Naive thymus-derived CD4-positive, alpha-beta T cell (primary cell): Measurements from ENCODE around the gene B4GALNT2. TPM values are rescaled to one million over a fixed set of nuclear protein-coding genes. Genes with fewer than 3 reads are reported as not detected.
"Not testable (repeated sequence)": the region's sequence is repeated elsewhere in the genome, so short reads cannot be mapped to it uniquely, and the experiment has no call there.

ENCODE experiments used
- ATAC-seq: fragments of 150-1000 bp; cut with Tn5 transposase; 2 replicates; pipeline ENCODE4 v1.10.0; 2021; ENCODE audit warnings: mild to moderate bottlenecking, moderate library complexity
- CTCF ChIA-PET: fragments of 350-600 bp; sonication (Branson Sonifier 250); formaldehyde crosslinking; loops from one replicate; lab custom pipeline; 2021; ENCODE audit warnings: antibody characterized with exemption; lab: Charles Lee
- POLR2A ChIA-PET: fragments of 350-600 bp; sonication (Branson Sonifier 250); formaldehyde crosslinking; loops from one replicate; lab custom pipeline; 2021; ENCODE audit warnings: antibody characterized with exemption, inconsistent platforms; lab: Charles Lee
- DNase-seq, 9 donors: peaks; one replicate each; pipeline versions ENCODE4 v3.0.0 to v3.0.0-alpha.2; 2020 to 2022; ENCODE audit warnings: mixed read lengths in 1 of 9
- H3K27ac ChIP-seq: one replicate; pipeline ENCODE4 v1.7.0; 2013; ENCODE audit warnings: mild to moderate bottlenecking, low read depth, low read length, moderate library complexity
- H3K27me3 ChIP-seq, 2 donors: one replicate each; pipeline ENCODE4 v1.7.0; 2013; ENCODE audit warnings: low read length in 2 of 2, mild to moderate bottlenecking in 2 of 2, moderate library complexity in 2 of 2; ENCODE audit not compliant: control insufficient read depth in 2 of 2, insufficient read depth in 2 of 2
- H3K36me3 ChIP-seq, 3 experiments: 1 replicate in 2 of 3; 2 replicates in 1 of 3; pipeline ENCODE4 v1.7.0; 2013; ENCODE audit warnings: low read length in 3 of 3, mild to moderate bottlenecking in 3 of 3, moderate library complexity in 1 of 3; ENCODE audit not compliant: insufficient read depth in 3 of 3, control insufficient read depth in 2 of 3
- H3K4me1 ChIP-seq, 2 donors: one replicate each; pipeline ENCODE4 v1.7.0; 2013; ENCODE audit warnings: low read length in 2 of 2, mild to moderate bottlenecking in 2 of 2, moderate library complexity in 1 of 2; ENCODE audit not compliant: control insufficient read depth in 2 of 2, insufficient read depth in 2 of 2
- H3K4me3 ChIP-seq: 2 replicates; pipeline ENCODE4 v1.7.0; 2013; ENCODE audit warnings: mild to moderate bottlenecking, low read length
- H3K9me3 ChIP-seq, 3 experiments: 1 replicate in 2 of 3; 2 replicates in 1 of 3; pipeline ENCODE4 v1.7.0; 2013; ENCODE audit warnings: low read length in 3 of 3; ENCODE audit not compliant: control insufficient read depth in 2 of 3
- H3K27ac Mint-ChIP-seq, 9 donors: one replicate each; pipeline ENCODE4 v1.8.0; 2020 to 2022; ENCODE audit warnings: mixed read lengths in 9 of 9, mild to moderate bottlenecking in 8 of 9, moderate library complexity in 5 of 9, inconsistent platforms in 2 of 9
- H3K27me3 Mint-ChIP-seq, 5 donors: one replicate each; pipeline ENCODE4 v1.8.0; 2021 to 2022; ENCODE audit warnings: mixed read lengths in 5 of 5, mild to moderate bottlenecking in 1 of 5
- H3K36me3 Mint-ChIP-seq, 5 donors: one replicate each; pipeline ENCODE4 v1.8.0; 2020 to 2022; ENCODE audit warnings: mixed read lengths in 5 of 5, mild to moderate bottlenecking in 3 of 5, inconsistent platforms in 1 of 5
- H3K4me1 Mint-ChIP-seq, 7 donors: one replicate each; pipeline ENCODE4 v1.8.0; 2020 to 2022; ENCODE audit warnings: mixed read lengths in 7 of 7, mild to moderate bottlenecking in 3 of 7, inconsistent platforms in 1 of 7
- H3K4me3 Mint-ChIP-seq, 10 donors: one replicate each; pipeline ENCODE4 v1.8.0; 2020 to 2022; ENCODE audit warnings: mild to moderate bottlenecking in 10 of 10, mixed read lengths in 10 of 10, moderate library complexity in 6 of 10, inconsistent platforms in 2 of 10
- H3K9me3 Mint-ChIP-seq, 11 donors: one replicate each; pipeline ENCODE4 v1.8.0; 2020 to 2022; ENCODE audit warnings: mixed read lengths in 11 of 11, mild to moderate bottlenecking in 4 of 11, inconsistent platforms in 1 of 11, moderate library complexity in 1 of 11
- intact Hi-C, 2 donors: fragments of 100-400 bp; cut with micrococcal nuclease; formaldehyde crosslinking; loops; one replicate each; pipeline ENCODE4 v1.15.1; 2023
- polyA plus RNA-seq, 2 donors: library from polyadenylated mRNA; unstranded; fragments of 300-500 nt; fragmentation: Illumina TruSeq; gene quantifications; one replicate each; pipeline ENCODE4 v1.2.3, GENCODE V29; 2021
- total RNA-seq, 6 experiments: library from RNA in 5 of 6; stranded (reverse) in 5 of 6; gene quantifications; 1 replicate in 5 of 6; 2 replicates in 1 of 6; pipeline ENCODE4 v1.2.3 and lab custom pipeline; 2021 to 2026

The B4GALNT2 gene
- total and polyA plus RNA-seq, 7 experiments from 2014 or later = 0.03 to 0.05 (median 0.05) TPM; not detected in 3

- H3K27ac Mint-ChIP-seq = no peak overlapping the region
- H3K36me3 Mint-ChIP-seq = no peaks in the 10 kb centered on the region
- Histone ChIP-seq H3K9me3 (no peaks in the 10 kb centered on the region), H3K36me3 (no peaks in the 10 kb centered on the region), H3K27ac (no peak overlapping the region), H3K27me3 (no peaks in the 10 kb centered on the region), H3K4me1 (no peaks in the 10 kb centered on the region), H3K4me3 (no peak overlapping the region)
- ATAC-seq (no peak), DNase-seq (no peak)
- CTCF ChIA-PET = interaction anchor here (0.8 kb wide), 1 partner anchor 79 kb away, joined by 3 read pairs; no protein-coding TSS in a partner anchor
- H3K4me1 Mint-ChIP-seq = peaks cover 0 to 1% (median 0%) of the 10 kb centered on the region in 7 donors
- POLR2A ChIA-PET = no interaction called here
- H3K9me3 Mint-ChIP-seq = peaks cover 0 to 4% (median 0%) of the 10 kb centered on the region in 11 donors
- intact Hi-C loops = no loop called here
- no peak overlapping the region for H3K4me3 Mint-ChIP-seq
- H3K27me3 Mint-ChIP-seq = peaks cover 35 to 47% (median 41%) of the 10 kb centered on the region in 5 donors
These were observed 32.6 kb downstream of the B4GALNT2 start for GRCh38 chr17:49165143-49165542.

DNA sequence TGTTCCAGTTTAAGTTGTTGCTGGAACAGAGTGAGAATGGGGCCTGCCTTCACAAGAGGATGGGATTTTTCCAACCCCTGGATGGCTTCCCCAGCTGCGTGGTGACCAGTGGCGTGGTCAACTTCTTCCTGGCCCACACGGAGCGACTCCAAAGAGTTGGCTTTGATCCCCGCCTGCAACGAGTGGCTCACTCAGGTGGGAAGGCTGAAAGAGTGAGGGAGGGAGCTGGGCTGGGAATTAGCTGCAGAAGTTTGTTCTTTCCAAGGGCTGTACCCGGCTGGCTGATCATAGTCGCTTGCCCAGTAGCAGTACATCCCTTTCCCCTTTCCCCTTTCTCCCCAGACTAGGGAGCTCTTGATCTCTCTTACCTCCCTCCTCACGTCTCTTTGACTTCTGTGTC lies 36.1 kb downstream of the B4GALNT2 start:
- H3K9me3 ChIP-seq = no peaks in the 10 kb centered on the region

DNA sequence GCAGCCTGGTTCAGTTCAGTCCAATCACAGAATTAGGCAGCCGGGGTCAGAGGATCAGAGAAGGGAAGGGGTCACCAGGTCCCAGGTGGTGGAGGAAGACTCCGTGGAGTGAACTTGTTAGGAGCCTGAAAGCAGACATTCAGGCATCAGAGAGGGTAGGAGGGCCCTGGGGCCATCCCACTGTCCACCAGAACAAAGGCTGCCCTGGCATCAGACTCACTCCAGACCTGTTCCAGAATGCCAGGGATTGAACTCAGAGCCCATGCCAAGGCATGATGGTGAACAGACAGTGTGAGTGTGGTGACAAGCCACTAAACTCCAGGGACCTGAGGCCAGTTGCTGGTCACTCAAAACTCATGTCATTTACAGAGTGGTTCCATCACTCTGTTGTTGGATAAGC lies 37.6 kb downstream of the B4GALNT2 start:
- no peak for DNase-seq
- CTCF ChIA-PET = interaction anchor here (2.2 kb wide), 1 partner anchor 10 kb away, joined by 7 read pairs; no protein-coding TSS in a partner anchor
- no peak overlapping the region for H3K4me3 Mint-ChIP-seq
- H3K36me3 Mint-ChIP-seq = peaks cover 0 to 16% (median 12%) of the 10 kb centered on the region in 5 donors
- H3K27me3 ChIP-seq = no peaks in the 10 kb centered on the region
- intact Hi-C loops = no loop called here
- H3K9me3 ChIP-seq = peaks cover 0 to under 1% (median 0%) of the 10 kb centered on the region in 3 experiments
- no peaks in the 10 kb centered on the region for H3K4me1 ChIP-seq
- H3K4me1 Mint-ChIP-seq = peaks cover 0 to 1% (median 0%) of the 10 kb centered on the region in 7 donors
- H3K27me3 Mint-ChIP-seq = peaks cover 62 to 77% (median 65%) of the 10 kb centered on the region in 5 donors
- no peak overlapping the region for H3K4me3 ChIP-seq
- POLR2A ChIA-PET = no interaction called here
- H3K27ac Mint-ChIP-seq = no peak overlapping the region
- peaks cover 8 to 41% (median 21%) of the 10 kb centered on the region in 11 donors for H3K9me3 Mint-ChIP-seq
- H3K36me3 ChIP-seq = no peaks in the 10 kb centered on the region
- no peak overlapping the region for H3K27ac ChIP-seq
- no peak for ATAC-seq

More for the DNA sequence above, 36.1 kb downstream of the B4GALNT2 start:
- H3K36me3 Mint-ChIP-seq = peaks cover 0 to 6% (median 2%) of the 10 kb centered on the region in 5 donors
- H3K27ac Mint-ChIP-seq = no peak overlapping the region
- ChIA-PET POLR2A (no interaction called here), CTCF (interaction anchor here (0.8 to 2.0 kb wide), 2 partner anchors 12 to 54 kb away, joined by 3 to 5 read pairs; no protein-coding TSS in a partner anchor)
- no peak overlapping the region for H3K27ac ChIP-seq
- DNase-seq (no peak), ATAC-seq (no peak)
- H3K4me1 ChIP-seq = no peaks in the 10 kb centered on the region
- no peak overlapping the region for H3K4me3 ChIP-seq
- no peaks in the 10 kb centered on the region for H3K27me3 ChIP-seq
- H3K36me3 ChIP-seq = no peaks in the 10 kb centered on the region
- peaks cover 59 to 65% (median 63%) of the 10 kb centered on the region in 5 donors for H3K27me3 Mint-ChIP-seq
- H3K4me3 Mint-ChIP-seq = no peak overlapping the region
- peaks cover 2 to 26% (median 8%) of the 10 kb centered on the region in 11 donors for H3K9me3 Mint-ChIP-seq
- H3K4me1 Mint-ChIP-seq = peaks cover 0 to 1% (median 0%) of the 10 kb centered on the region in 7 donors
- intact Hi-C loops = no loop called here

- H3K27me3 Mint-ChIP-seq = peaks cover 62 to 80% (median 64%) of the 10 kb centered on the region in 5 donors
- DNase-seq, intact Hi-C loops, ATAC-seq, H3K4me1 ChIP-seq, H3K27ac Mint-ChIP-seq, H3K4me3 Mint-ChIP-seq, H3K27me3 ChIP-seq, H3K4me1 Mint-ChIP-seq, H3K36me3 ChIP-seq, H3K4me3 ChIP-seq, H3K9me3 ChIP-seq, POLR2A ChIA-PET, H3K27ac ChIP-seq: not testable (repeated sequence)
- peaks cover 9 to 46% (median 25%) of the 10 kb centered on the region in 11 donors for H3K9me3 Mint-ChIP-seq
- H3K36me3 Mint-ChIP-seq = peaks cover 0 to 18% (median 15%) of the 10 kb centered on the region in 5 donors
- CTCF ChIA-PET = interaction anchor here (0.6 to 2.2 kb wide), 2 partner anchors 9 to 144 kb away, joined by 6 to 7 read pairs; no protein-coding TSS in a partner anchor
These were observed 38.1 kb downstream of the B4GALNT2 start for GRCh38 chr17:49170711-49171110.

- ATAC-seq, H3K36me3 ChIP-seq, DNase-seq, POLR2A ChIA-PET, H3K27ac Mint-ChIP-seq, H3K4me3 ChIP-seq, intact Hi-C loops, CTCF ChIA-PET, H3K4me1 Mint-ChIP-seq, H3K27ac ChIP-seq, H3K4me3 Mint-ChIP-seq, H3K4me1 ChIP-seq, H3K27me3 ChIP-seq: not testable (repeated sequence)
- H3K9me3 ChIP-seq = peaks cover 0 to 24% (median 0%) of the 10 kb centered on the region in 3 experiments
- Mint-ChIP-seq H3K36me3 (peaks cover 0 to 31% (median 15%) of the 10 kb centered on the region in 5 donors), H3K27me3 (peaks cover 20 to 41% (median 34%) of the 10 kb centered on the region in 5 donors), H3K9me3 (peaks cover 9 to 61% (median 38%) of the 10 kb centered on the region in 11 donors)
These were observed 43.4 kb downstream of the B4GALNT2 start for GRCh38 chr17:49175978-49176377.

DNA sequence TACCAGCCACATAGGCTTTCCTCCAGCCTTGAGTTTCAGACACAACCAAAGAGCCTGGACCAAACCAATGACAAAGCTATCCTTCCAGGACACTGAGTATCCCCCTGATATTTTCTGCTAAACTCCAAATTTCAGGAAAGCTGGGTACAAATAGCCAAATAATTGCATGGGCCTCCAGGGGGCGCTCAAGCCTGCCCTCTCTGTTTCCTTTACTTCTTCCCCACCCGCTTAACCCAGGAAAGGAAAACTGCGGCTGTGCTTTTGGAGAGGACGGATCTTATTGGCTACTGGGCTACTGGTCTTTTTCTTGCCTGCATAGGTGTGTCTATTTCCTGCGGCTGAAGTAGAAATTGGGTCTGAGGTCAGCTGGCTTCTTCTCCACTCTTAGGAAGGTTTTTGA lies 47.7 kb downstream of the B4GALNT2 start:
- Mint-ChIP-seq H3K27me3 (peaks cover 0 to 8% (median 2%) of the 10 kb centered on the region in 5 donors), H3K4me3 (peak overlapping the region in 3 of 10 donors; percentile 16 to 42 (median 21)), H3K4me1 (peaks cover 0 to 5% (median 4%) of the 10 kb centered on the region in 7 donors), H3K27ac (peak overlapping the region in 1 of 9 donors; percentile 41), H3K9me3 (peaks cover 0 to 35% (median 30%) of the 10 kb centered on the region in 11 donors), H3K36me3 (peaks cover 0 to 18% (median 8%) of the 10 kb centered on the region in 5 donors)
- intact Hi-C loops = loop anchor here (1.0 kb wide), 5 partner anchors 12 to 215 kb away; no protein-coding TSS in a partner anchor
- no peak overlapping the region for H3K27ac ChIP-seq
- ChIA-PET CTCF (interaction anchor here (0.6 to 7.4 kb wide), 15 partner anchors 9 to 775 kb away, joined by 3 to 143 read pairs (median 5); partner anchors contain the start of gene PHOSPHO1), POLR2A (interaction anchor here (0.9 to 2.2 kb wide), 5 partner anchors 10 to 107 kb away, joined by 3 to 15 read pairs (median 5); partner anchors contain the start of gene PHOSPHO1)
- H3K4me1 ChIP-seq = peaks cover 4% of the 10 kb centered on the region in 2 donors
- peak; percentile 69 for ATAC-seq
- no peaks in the 10 kb centered on the region for H3K36me3 ChIP-seq
- no peak overlapping the region for H3K4me3 ChIP-seq
- H3K27me3 ChIP-seq = peaks cover 0 to 4% of the 10 kb centered on the region in 2 donors
- peak; percentile 38 to 67 (median 58) for DNase-seq
- H3K9me3 ChIP-seq = peaks cover 0 to 27% (median 0%) of the 10 kb centered on the region in 3 experiments
